NCI-H69 (cell line): ENCODE results near the gene NDUFA7.
A peak's percentile ranks its signal among the peaks of the same experiment; 100 is the strongest.
"Not testable (repeated sequence)": the region's sequence is repeated elsewhere in the genome, so short reads cannot be mapped to it uniquely, and the experiment has no call there.

Source experiments
- DNase-seq: peaks from one replicate; lab custom pipeline; 2025; lab: John Stamatoyannopoulos, UW

The NDUFA7 gene

GRCh38 chr19:8319807-8320520, 1.2 kb downstream of the NDUFA7 start:
- DNase-seq, result no peak

GRCh38 chr19:8318835-8319234, 2.3 kb downstream of the NDUFA7 start:
- not testable (repeated sequence) for DNase-seq

GRCh38 chr19:8316351-8317125, 4.6 kb downstream of the NDUFA7 start:
- no peak for DNase-seq

- not testable (repeated sequence) for DNase-seq
These were observed 6.1 kb downstream of the NDUFA7 start for GRCh38 chr19:8314981-8315640.

- peak; percentile 91 for DNase-seq
These were observed 9.5 kb downstream of the NDUFA7 start for GRCh38 chr19:8311461-8312260.

- DNase-seq, result no peak
These were observed 10.7 kb downstream of the NDUFA7 start for GRCh38 chr19:8310342-8311055.

GRCh38 chr19:8308891-8309291, 12.3 kb downstream of the NDUFA7 start:
- no peak for DNase-seq

GRCh38 chr19:8307965-8308866, 13.0 kb downstream of the NDUFA7 start, which contains the start of gene CD320:
CD320 (minus strand) TSS chr19:8308358; CDS start chr19:8308290, 68 bp downstream.
- peak; percentile 98 for DNase-seq

- DNase-seq, result peak; percentile 58
These were observed 13.7 kb downstream of the NDUFA7 start for GRCh38 chr19:8307400-8307964.

GRCh38 chr19:8306235-8307054, 14.7 kb downstream of the NDUFA7 start:
- no peak for DNase-seq

GRCh38 chr19:8305798-8306197, 15.4 kb downstream of the NDUFA7 start:
- DNase-seq, result no peak

GRCh38 chr19:8304841-8305621, 16.1 kb downstream of the NDUFA7 start:
- no peak for DNase-seq

- no peak for DNase-seq
These were observed 18.4 kb downstream of the NDUFA7 start for GRCh38 chr19:8302734-8303133.

GRCh38 chr19:8302357-8302691, 18.9 kb downstream of the NDUFA7 start:
- peak; percentile 30 for DNase-seq

GRCh38 chr19:8291337-8291736, 29.8 kb downstream of the NDUFA7 start:
- DNase-seq, result not testable (repeated sequence)

GRCh38 chr19:8276508-8276907, 44.7 kb downstream of the NDUFA7 start:
- DNase-seq, result not testable (repeated sequence)

GRCh38 chr19:8269724-8270123, 51.5 kb downstream of the NDUFA7 start:
- no peak for DNase-seq

- DNase-seq, result no peak
These were observed 55.3 kb downstream of the NDUFA7 start for GRCh38 chr19:8265872-8266271.
